K562 (cell line): ENCODE results near the gene XPNPEP1. TPM values are rescaled to one million over a fixed set of nuclear protein-coding genes. Genes with fewer than 3 reads are reported as not detected.

Experiments
- ATAC-seq: fragments of 200-7000 bp; cut with Tn5 transposase; 3 replicates; pipeline ENCODE4 v1.9.1; 2020; ENCODE audit warnings: moderate library complexity
- BruUV-seq: library from RNA; stranded (reverse); fragments of 400-500 nt; replicated peaks from 2 replicates; lab custom pipeline; 2021; lab: Mats Ljungman, UMichigan
- CTCF ChIA-PET: fragments of 300-600 bp; formaldehyde crosslinking; extraction: SDS; loops from one replicate; lab custom pipeline; 2021; ENCODE audit warnings: low intra/inter-chr PET ratio; lab: Yijun Ruan, JAX
- POLR2A ChIA-PET: fragments of 300-600, 350-650 bp; sonication (Branson Sonifier 250); formaldehyde crosslinking; extraction: SDS; loops from one replicate; lab custom pipeline; 2021; ENCODE audit warnings: antibody characterized with exemption, inconsistent platforms; lab: Yijun Ruan, JAX
- DNase-seq, 4 experiments: peaks; one replicate each; pipeline versions ENCODE4 v3.0.0 to v3.0.0-alpha.2; 2011 to 2018; ENCODE audit warnings: low spot score in 3 of 4, mixed read lengths in 3 of 4; ENCODE audit errors: extremely low read depth in 1 of 4
- FAIRE-seq: peaks from 2 replicates; lab custom pipeline; 2011; peaks lifted over from hg19 to GRCh38; lab: Jason Lieb, UNC
- H2AFZ ChIP-seq: 2 replicates; pipeline ENCODE4 v1.6.0; 2011; ENCODE audit warnings: low read depth, low read length, control low read depth, inconsistent platforms
- H3K27ac ChIP-seq: fragments of 200-600 bp; 3 replicates; pipeline ENCODE4 v1.8.0; 2011; ENCODE audit warnings: low read depth, mild to moderate bottlenecking, control low read depth, inconsistent platforms, low read length, moderate library complexity, mixed read lengths; ENCODE audit errors: extremely low read depth
- H3K27me3 ChIP-seq, 2 experiments: fragments of 300-600 bp in 1 of 2; 2 replicates in 1 of 2; 3 replicates in 1 of 2; pipeline versions ENCODE4 v1.6.0 to v1.8.0; 2011; ENCODE audit warnings: inconsistent platforms in 2 of 2, low read length in 2 of 2, mild to moderate bottlenecking in 1 of 2, mixed read lengths in 1 of 2, moderate library complexity in 1 of 2; ENCODE audit not compliant: control insufficient read depth in 2 of 2, insufficient read depth in 2 of 2
- H3K36me3 ChIP-seq: fragments of 300-600 bp; 3 replicates; pipeline ENCODE4 v1.8.0; 2011; ENCODE audit warnings: mild to moderate bottlenecking, low read length, inconsistent platforms; ENCODE audit not compliant: control insufficient read depth, insufficient read depth
- H3K4me1 ChIP-seq, 2 experiments: fragments of 200-600 bp in 1 of 2; replicated peaks in 1 of 2; 2 replicates in 1 of 2; 3 replicates in 1 of 2; pipeline versions ENCODE4 v1.5.1 to v1.8.0; 2011; ENCODE audit warnings: inconsistent platforms in 2 of 2, low read length in 2 of 2, mild to moderate bottlenecking in 1 of 2, mixed read lengths in 1 of 2, moderate library complexity in 1 of 2; ENCODE audit not compliant: control insufficient read depth in 2 of 2, insufficient read depth in 2 of 2
- H3K4me2 ChIP-seq: 2 replicates; pipeline ENCODE4 v1.6.1; 2011; ENCODE audit warnings: low read length, control low read depth, inconsistent platforms, mixed read lengths; ENCODE audit not compliant: insufficient read depth
- H3K4me3 ChIP-seq: fragments of 200-600 bp; sonication (generic), shearing (Covaris generic); 2 replicates; pipeline ENCODE4 v1.5.1; 2016; ENCODE audit warnings: control low read depth, inconsistent platforms
- H3K79me2 ChIP-seq: fragments of 200-600 bp; 3 replicates; pipeline ENCODE4 v1.8.0; 2011; ENCODE audit warnings: low read length, inconsistent platforms; ENCODE audit not compliant: control insufficient read depth, insufficient read depth
- H3K9ac ChIP-seq, 2 experiments: 2 replicates each; pipeline versions ENCODE4 v1.6.0 to v1.6.1; 2011; ENCODE audit warnings: low read depth in 2 of 2, low read length in 2 of 2, control low read depth in 1 of 2, inconsistent platforms in 1 of 2, mild to moderate bottlenecking in 1 of 2, mixed read lengths in 1 of 2; ENCODE audit not compliant: insufficient read depth in 1 of 2
- H3K9me1 ChIP-seq: one replicate; pipeline ENCODE4 v1.6.0; 2011; ENCODE audit warnings: inconsistent platforms, mild to moderate bottlenecking, low read length, moderate library complexity; ENCODE audit not compliant: control insufficient read depth, insufficient read depth
- H3K9me3 ChIP-seq: replicated peaks from 2 replicates; pipeline ENCODE4 v1.5.1; 2011; ENCODE audit warnings: low read depth, low read length, inconsistent platforms; ENCODE audit not compliant: control insufficient read depth, insufficient read depth
- H4K20me1 ChIP-seq: replicated peaks from 2 replicates; pipeline ENCODE4 v1.6.1; 2011; ENCODE audit warnings: low read length, inconsistent platforms, mixed read lengths; ENCODE audit not compliant: control insufficient read depth, insufficient read depth
- ADNP ChIP-seq: fragments of 200-800 bp; sonication (Bioruptor generic); IDR thresholded peaks from 2 replicates; pipeline ENCODE4 v1.6.1; 2016; ENCODE audit warnings: missing genetic modification characterization, missing compliant biosample characterization
- ARID3A ChIP-seq: IDR thresholded peaks from 2 replicates; pipeline ENCODE4 v1.6.1; 2012; ENCODE audit warnings: low read depth, low read length, improper control_type of control experiment, borderline replicate concordance
- CEBPZ ChIP-seq: fragments of 150-350 bp; IDR thresholded peaks from 2 replicates; pipeline ENCODE4 v1.6.1; 2014; ENCODE audit warnings: low read depth, mild to moderate bottlenecking, low read length, borderline replicate concordance
- CREB3L1 ChIP-seq: fragments of 450-650 bp; IDR thresholded peaks from 2 replicates; pipeline ENCODE4 v1.6.1; 2014; ENCODE audit warnings: low read depth, mild to moderate bottlenecking, moderate library complexity, borderline replicate concordance
- RBM34 ChIP-seq: fragments of 200-400 bp; formaldehyde crosslinking; IDR thresholded peaks from 2 replicates; pipeline ENCODE4 v1.6.1; 2018; ENCODE audit warnings: low read length, borderline replicate concordance; ENCODE audit not compliant: insufficient read depth
- SNAPC5 ChIP-seq: fragments of 250-450 bp; sonication (Bioruptor Pico); IDR thresholded peaks from 2 replicates; pipeline ENCODE4 v1.8.0; 2021; ENCODE audit warnings: moderate library complexity, mild to moderate bottlenecking, inconsistent platforms
- TAF1 ChIP-seq: IDR thresholded peaks from 2 replicates; pipeline ENCODE4 v1.6.1; 2011; ENCODE audit warnings: mild to moderate bottlenecking, low read length, moderate library complexity; ENCODE audit not compliant: insufficient read depth, control insufficient read depth, severe bottlenecking; ENCODE audit errors: extremely low read depth
- TOE1 ChIP-seq, 2 experiments: fragments of 450-650 bp in 1 of 2; sonication (generic) in 1 of 2; formaldehyde crosslinking in 1 of 2; IDR thresholded peaks; 2 replicates each; pipeline versions ENCODE4 v1.7.1 to v1.8.0; 2016 to 2022; ENCODE audit warnings: borderline replicate concordance in 2 of 2, mild to moderate bottlenecking in 2 of 2, antibody characterized with exemption in 1 of 2, inconsistent platforms in 1 of 2, low read depth in 1 of 2, missing genetic modification reagents in 1 of 2, moderate library complexity in 1 of 2
- YY1 ChIP-seq, 3 experiments: IDR thresholded peaks; 2 replicates each; pipeline ENCODE4 v1.6.1; 2011; ENCODE audit warnings: low read length in 2 of 3, mild to moderate bottlenecking in 2 of 3, moderate library complexity in 2 of 3, borderline replicate concordance in 1 of 3, control low read depth in 1 of 3, low read depth in 1 of 3; ENCODE audit not compliant: insufficient read depth in 3 of 3, insufficient replicate concordance in 2 of 3, control insufficient read depth in 1 of 3, insufficient read length in 1 of 3; ENCODE audit errors: extremely low read depth in 1 of 3
- ZNF280A ChIP-seq: fragments of 450-650 bp; IDR thresholded peaks from 2 replicates; pipeline ENCODE4 v1.6.1; 2018; ENCODE audit warnings: mild to moderate bottlenecking, low read depth; ENCODE audit not compliant: partially characterized antibody
- WGBS: fragments of 100-300 bp; shearing (Covaris generic); methylation state at CpG from one replicate; pipeline ENCODE4 v1.1.6; 2016; ENCODE audit warnings: low coverage, mixed read lengths; ENCODE audit not compliant: insufficient coverage; ENCODE audit errors: missing lambda C conversion rate; 5-methylcytosine and 5-hydroxymethylcytosine counted together
- in situ Hi-C: fragments of 300-500 bp; cut with MboI; formaldehyde crosslinking; loops from 4 replicates; pipeline ENCODE4 v1.15.0; 2018; ENCODE audit warnings: inconsistent platforms, mixed read lengths
- intact Hi-C: fragments of 100-400 bp; cut with micrococcal nuclease; formaldehyde crosslinking; loops from 2 replicates; pipeline ENCODE4 v1.14.2; 2022
- polyA plus RNA-seq, 8 experiments: library from polyadenylated mRNA; depleted of rRNA in 4 of 8; stranded (reverse) in 5 of 8; unstranded in 3 of 8; fragments of >200 nt; fragmentation: Nextera tagmentation in 2 of 8; fragmentation: Illumina TruSeq in 1 of 8; extraction: Ambion mirVana in 2 of 8; extraction: Trizol in 1 of 8; gene quantifications; 2 replicates each; pipeline versions ENCODE4 v1.2.1 to v1.2.3, GENCODE V29; 2011 to 2014; ENCODE audit warnings: inconsistent platforms in 1 of 8, missing spikeins in 1 of 8
- total RNA-seq, 7 experiments: library from RNA; depleted of rRNA in 6 of 7; stranded (reverse); fragments of >200 nt in 6 of 7; fragmentation: Illumina TruSeq in 2 of 7; extraction: Trizol in 2 of 7; gene quantifications; 2 replicates each; pipeline versions ENCODE4 v1.2.1 to v1.2.3, GENCODE V29; 2011 to 2021; ENCODE audit warnings: low replicate concordance in 1 of 7

Gene XPNPEP1
- total and polyA plus RNA-seq, 9 of the 15 experiments (the other 6 are each of a cell fraction or from before 2014, with no cell fraction given) = 24.2 to 93.5 (median 40.1) TPM

GRCh38 chr10:109924967-109925620 is 1.8 kb upstream of the XPNPEP1 start:
- no peak overlapping the region for H3K4me3 ChIP-seq
- peaks cover 21% of the 10 kb centered on the region for H3K79me2 ChIP-seq
- WGBS = 48% methylated on average over 5 of the region's 5 CpGs
- H3K9me1 ChIP-seq = no peaks in the 10 kb centered on the region
- POLR2A ChIA-PET = no interaction called here
- H3K9ac ChIP-seq = no peak overlapping the region
- H3K36me3 ChIP-seq = no peaks in the 10 kb centered on the region
- FAIRE-seq = no peak
- in situ Hi-C loops = no loop called here
- intact Hi-C loops = no loop called here
- no peak overlapping the region for H3K4me2 ChIP-seq
- H3K27me3 ChIP-seq = no peaks in the 10 kb centered on the region
- ATAC-seq = no peak
- H3K27ac ChIP-seq = no peak overlapping the region
- no peak for DNase-seq
- H3K9me3 ChIP-seq = no peaks in the 10 kb centered on the region
- BruUV-seq = no TSS peak
- no peak overlapping the region for H2AFZ ChIP-seq
- H3K4me1 ChIP-seq = peaks cover 19 to 23% of the 10 kb centered on the region in 2 experiments; a peak in 4 of 5 replicates
- H4K20me1 ChIP-seq = no peaks in the 10 kb centered on the region
- CTCF ChIA-PET = no interaction called here
- TF ChIP-seq YY1 (IDR thresholded peaks at IDR 0.05; ENCODE audit: borderline replicate concordance in 1 of 3, control insufficient read depth in 1 of 3, extremely low read depth in 1 of 3, insufficient read depth in 3 of 3, insufficient read length in 1 of 3, insufficient replicate concordance in 2 of 3, low read depth in 1 of 3, low read length in 2 of 3) (no peak), CREB3L1 (no peak), ADNP (no peak), TOE1 (IDR thresholded peaks at IDR 0.05; ENCODE audit: borderline replicate concordance) (no peak), TOE1 (CRISPR knock-in tag; IDR thresholded peaks at IDR 0.05; ENCODE audit: borderline replicate concordance, low read depth) (no peak), ARID3A (no peak), CEBPZ (no peak), TAF1 (no peak), RBM34 (no peak), ZNF280A (no peak), SNAPC5 (CRISPR knock-in tag) (no peak)
